K562 (cell line): ENCODE data around the gene AIG1. TPM values are rescaled to one million over a fixed set of nuclear protein-coding genes. Genes with fewer than 3 reads are reported as not detected.

ENCODE experiments used
- ATF6 ChIP-seq: sonication (generic); formaldehyde crosslinking; IDR thresholded peaks from 2 replicates; pipeline ENCODE4 v1.4.0; 2020; ENCODE audit warnings: mild to moderate bottlenecking, missing genetic modification reagents
- C11orf30 ChIP-seq: fragments of 450-650 bp; IDR thresholded peaks from 2 replicates; pipeline ENCODE4 v1.6.1; 2016; ENCODE audit warnings: low read depth, mild to moderate bottlenecking
- CBX3 ChIP-seq, 2 experiments: IDR thresholded peaks; 1 replicate in 1 of 2; 2 replicates in 1 of 2; pipeline ENCODE4 v1.6.1; 2012; ENCODE audit warnings: inconsistent platforms in 2 of 2, low read length in 2 of 2, borderline replicate concordance in 1 of 2, control low read depth in 1 of 2
- CHD1 ChIP-seq: fragments of 200-600 bp; sonication (generic); IDR thresholded peaks from one replicate; pipeline ENCODE4 v1.6.1; 2012; ENCODE audit warnings: mild to moderate bottlenecking, moderate library complexity, low read length, inconsistent platforms
- GABPA ChIP-seq: fragments of 200-800 bp; sonication (Bioruptor generic); conservative IDR thresholded peaks from 2 replicates; pipeline ENCODE4 v1.6.1; 2016; ENCODE audit warnings: low read depth, missing genetic modification characterization, missing compliant biosample characterization
- HDGF ChIP-seq: fragments of 450-650 bp; IDR thresholded peaks from 2 replicates; pipeline ENCODE4 v1.6.1; 2016
- IFI16 ChIP-seq: fragments of 250-450 bp; sonication (Bioruptor Pico); IDR thresholded peaks from 2 replicates; pipeline ENCODE4 v2.1.2; 2022; ENCODE audit warnings: mild to moderate bottlenecking, inconsistent platforms
- KAT7 ChIP-seq: sonication (generic); formaldehyde crosslinking; IDR thresholded peaks from 2 replicates; pipeline ENCODE4 v1.8.0; 2022; ENCODE audit warnings: missing genetic modification reagents, mild to moderate bottlenecking, borderline replicate concordance
- KDM2B ChIP-seq: fragments of 250-450 bp; sonication (Bioruptor Pico); IDR thresholded peaks from 2 replicates; pipeline ENCODE4 v1.8.0; 2021; ENCODE audit warnings: mild to moderate bottlenecking, moderate library complexity
- KDM5B ChIP-seq: fragments of 200-600 bp; sonication (generic); IDR thresholded peaks from 2 replicates; pipeline ENCODE4 v1.6.1; 2012; ENCODE audit warnings: low read depth, mild to moderate bottlenecking, moderate library complexity, low read length, control low read depth, inconsistent platforms; ENCODE audit not compliant: insufficient replicate concordance
- NFE2 ChIP-seq: IDR thresholded peaks from 2 replicates; pipeline ENCODE4 v1.6.1; 2014; ENCODE audit warnings: antibody characterized with exemption, low read depth
- NFE2L1 ChIP-seq: fragments of 450-650 bp; IDR thresholded peaks from 2 replicates; pipeline ENCODE4 v1.6.1; 2016; ENCODE audit warnings: missing genetic modification characterization, low read depth, mild to moderate bottlenecking, missing compliant biosample characterization, moderate library complexity, borderline replicate concordance
- NFRKB ChIP-seq: fragments of 450-650 bp; IDR thresholded peaks from 2 replicates; pipeline ENCODE4 v1.6.1; 2016; ENCODE audit warnings: low read depth
- NR0B1 ChIP-seq: fragments of 450-650 bp; IDR thresholded peaks from one replicate; pipeline ENCODE4 v1.6.1; 2018; ENCODE audit warnings: mild to moderate bottlenecking, moderate library complexity; ENCODE audit not compliant: partially characterized antibody
- RBBP5 ChIP-seq: fragments of 200-600 bp; sonication (generic); IDR thresholded peaks from 2 replicates; pipeline ENCODE4 v1.6.1; 2012; ENCODE audit warnings: borderline replicate concordance, mild to moderate bottlenecking, low read length, control low read depth, inconsistent platforms; ENCODE audit not compliant: insufficient read depth, poor library complexity, severe bottlenecking
- SRSF3 ChIP-seq: fragments of 200-400 bp; formaldehyde crosslinking; IDR thresholded peaks from 2 replicates; pipeline ENCODE4 v1.6.1; 2016; ENCODE audit warnings: mild to moderate bottlenecking, low read length, moderate library complexity; ENCODE audit not compliant: insufficient read depth
- SUPT5H ChIP-seq: fragments of 450-650 bp; IDR thresholded peaks from 2 replicates; pipeline ENCODE4 v1.6.1; 2016
- TEAD1 ChIP-seq, 2 experiments: fragments of 450-650 bp in 1 of 2; sonication (generic) in 1 of 2; formaldehyde crosslinking; IDR thresholded peaks; 2 replicates each; pipeline versions ENCODE4 v1.4.0 to v1.8.0; 2020 to 2022; ENCODE audit warnings: mild to moderate bottlenecking in 2 of 2, missing genetic modification reagents in 1 of 2
- ZNF316 ChIP-seq: fragments of 450-650 bp; IDR thresholded peaks from 2 replicates; pipeline ENCODE4 v1.6.1; 2016
- ZNF699 ChIP-seq: fragments of 250-450 bp; sonication (Bioruptor Pico); IDR thresholded peaks from 2 replicates; pipeline ENCODE4 v1.8.0; 2021; ENCODE audit warnings: mild to moderate bottlenecking, moderate library complexity; ENCODE audit not compliant: insufficient replicate concordance
- ZNF766 ChIP-seq: fragments of 200-800 bp; sonication (Bioruptor generic); conservative IDR thresholded peaks from 2 replicates; pipeline ENCODE4 v1.6.1; 2016; ENCODE audit warnings: missing genetic modification characterization, missing compliant biosample characterization
- polyA plus RNA-seq, 8 experiments: library from polyadenylated mRNA; depleted of rRNA in 4 of 8; stranded (reverse) in 5 of 8; unstranded in 3 of 8; fragments of >200 nt; fragmentation: Nextera tagmentation in 2 of 8; fragmentation: Illumina TruSeq in 1 of 8; extraction: Ambion mirVana in 2 of 8; extraction: Trizol in 1 of 8; gene quantifications; 2 replicates each; pipeline versions ENCODE4 v1.2.1 to v1.2.3, GENCODE V29; 2011 to 2014; ENCODE audit warnings: inconsistent platforms in 1 of 8, missing spikeins in 1 of 8
- total RNA-seq, 7 experiments: library from RNA; depleted of rRNA in 6 of 7; stranded (reverse); fragments of >200 nt in 6 of 7; fragmentation: Illumina TruSeq in 2 of 7; extraction: Trizol in 2 of 7; gene quantifications; 2 replicates each; pipeline versions ENCODE4 v1.2.1 to v1.2.3, GENCODE V29; 2011 to 2021; ENCODE audit warnings: low replicate concordance in 1 of 7
- TF ChIP-seq, protein P1 (sequence below): fragments of 450-650 bp; IDR thresholded peaks from 2 replicates; pipeline ENCODE4 v1.6.1; 2017; ENCODE audit warnings: antibody characterized with exemption, mild to moderate bottlenecking

Gene AIG1
- total and polyA plus RNA-seq, 9 of the 15 experiments (the other 6 are each of a cell fraction or from before 2014, with no cell fraction given), result 74.8 to 333 (median 127) TPM

DNA sequence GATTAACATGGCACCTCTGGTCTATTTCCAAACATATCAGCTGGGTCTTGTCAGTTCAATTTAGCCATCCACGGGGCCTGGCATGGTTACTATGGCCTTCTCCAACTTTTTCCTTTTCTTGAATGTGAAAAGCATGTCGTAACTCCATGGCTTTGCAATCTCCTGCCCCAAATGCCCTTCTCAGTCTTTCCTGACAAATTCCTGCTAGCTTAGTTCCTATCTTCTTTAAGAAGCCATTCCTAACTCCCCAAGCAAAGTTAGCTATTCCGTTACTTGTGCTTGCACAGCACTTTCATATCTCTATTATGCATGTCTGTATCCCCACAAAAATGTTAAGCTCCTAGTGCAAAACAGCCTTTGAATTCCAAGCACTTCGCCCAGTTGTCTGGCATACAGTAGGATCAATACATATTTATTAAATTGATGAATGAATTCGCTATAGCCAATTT, 105.6 kb downstream of the AIG1 start (continued):
- TF ChIP-seq NR0B1, result no peak
- no peak for TF ChIP-seq IFI16 (CRISPR knock-in tag)
- no peak for TF ChIP-seq KDM5B
- no peak for TF ChIP-seq ZNF699
- TF ChIP-seq ZNF766 (CRISPR knock-in tag), result 0 out of 2 replicates have a peak, but pooled peaks have one; percentile 52
- TF ChIP-seq SRSF3, result no peak
- no peak for TF ChIP-seq NFE2L1 (tag)
- TF ChIP-seq NFRKB, result 0 out of 2 replicates have a peak, but pooled peaks have one; percentile 7
- TF ChIP-seq HDGF, result no peak
- TF ChIP-seq CHD1, result peak; percentile 75
- no peak for TF ChIP-seq ATF6
- no peak for TF ChIP-seq RBBP5
- peak; percentile 70; the same call in 1 of the 2 replicates for TF ChIP-seq KAT7 (CRISPR knock-in tag)
- peak; percentile 91 for TF ChIP-seq ZNF316
- TF ChIP-seq KDM2B (CRISPR knock-in tag), result no peak
- TF ChIP-seq, protein P1, sequence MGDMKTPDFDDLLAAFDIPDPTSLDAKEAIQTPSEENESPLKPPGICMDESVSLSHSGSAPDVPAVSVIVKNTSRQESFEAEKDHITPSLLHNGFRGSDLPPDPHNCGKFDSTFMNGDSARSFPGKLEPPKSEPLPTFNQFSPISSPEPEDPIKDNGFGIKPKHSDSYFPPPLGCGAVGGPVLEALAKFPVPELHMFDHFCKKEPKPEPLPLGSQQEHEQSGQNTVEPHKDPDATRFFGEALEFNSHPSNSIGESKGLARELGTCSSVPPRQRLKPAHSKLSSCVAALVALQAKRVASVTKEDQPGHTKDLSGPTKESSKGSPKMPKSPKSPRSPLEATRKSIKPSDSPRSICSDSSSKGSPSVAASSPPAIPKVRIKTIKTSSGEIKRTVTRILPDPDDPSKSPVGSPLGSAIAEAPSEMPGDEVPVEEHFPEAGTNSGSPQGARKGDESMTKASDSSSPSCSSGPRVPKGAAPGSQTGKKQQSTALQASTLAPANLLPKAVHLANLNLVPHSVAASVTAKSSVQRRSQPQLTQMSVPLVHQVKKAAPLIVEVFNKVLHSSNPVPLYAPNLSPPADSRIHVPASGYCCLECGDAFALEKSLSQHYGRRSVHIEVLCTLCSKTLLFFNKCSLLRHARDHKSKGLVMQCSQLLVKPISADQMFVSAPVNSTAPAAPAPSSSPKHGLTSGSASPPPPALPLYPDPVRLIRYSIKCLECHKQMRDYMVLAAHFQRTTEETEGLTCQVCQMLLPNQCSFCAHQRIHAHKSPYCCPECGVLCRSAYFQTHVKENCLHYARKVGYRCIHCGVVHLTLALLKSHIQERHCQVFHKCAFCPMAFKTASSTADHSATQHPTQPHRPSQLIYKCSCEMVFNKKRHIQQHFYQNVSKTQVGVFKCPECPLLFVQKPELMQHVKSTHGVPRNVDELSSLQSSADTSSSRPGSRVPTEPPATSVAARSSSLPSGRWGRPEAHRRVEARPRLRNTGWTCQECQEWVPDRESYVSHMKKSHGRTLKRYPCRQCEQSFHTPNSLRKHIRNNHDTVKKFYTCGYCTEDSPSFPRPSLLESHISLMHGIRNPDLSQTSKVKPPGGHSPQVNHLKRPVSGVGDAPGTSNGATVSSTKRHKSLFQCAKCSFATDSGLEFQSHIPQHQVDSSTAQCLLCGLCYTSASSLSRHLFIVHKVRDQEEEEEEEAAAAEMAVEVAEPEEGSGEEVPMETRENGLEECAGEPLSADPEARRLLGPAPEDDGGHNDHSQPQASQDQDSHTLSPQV, result peak; percentile 8; the same call in 1 of the 2 replicates
- TF ChIP-seq CBX3 (IDR thresholded peaks at IDR 0.05; ENCODE audit: borderline replicate concordance in 1 of 2, low read length in 2 of 2), result no peak
- TF ChIP-seq GABPA (tag), result 0 out of 2 replicates have a peak, but pooled peaks have one; percentile 8
- TF ChIP-seq C11orf30, result peak; percentile 86
- no peak for TF ChIP-seq TEAD1 (CRISPR knock-in tag; IDR thresholded peaks at IDR 0.05)
- no peak for TF ChIP-seq NFE2
- TF ChIP-seq SUPT5H, result 0 out of 2 replicates have a peak, but pooled peaks have one; percentile 29
